Activated naive CD8-positive, alpha-beta T cell treated with anti-CD3 and anti-CD28 coated beads, Interleukin-2, amount 10 ng/mL, durations not matched to agents 7 days and 5 days (primary cell): Measurements from ENCODE around the gene KPNB1. TPM values are rescaled to one million over a fixed set of nuclear protein-coding genes. Genes with fewer than 3 reads are reported as not detected.

Source experiments
- total RNA-seq, 2 experiments: library from RNA; stranded (reverse); gene quantifications; one replicate each; pipeline ENCODE4 v1.2.3, GENCODE V29; 2021

Gene KPNB1
- total RNA-seq, 2 experiments from 2014 or later = 335 TPM

Other genes with a start within 250 kb of the KPNB1 start
- 100 to 1,000 TPM; 101 to 104 TPM for gene NPEPPS, start 118.8 kb upstream of the KPNB1 start, total RNA-seq
- 1 to 10 TPM; 8.0 to 8.9 TPM for gene TBKBP1, start 44.2 kb downstream of the KPNB1 start, total RNA-seq
- gene TBX21, start 83.3 kb downstream of the KPNB1 start, total RNA-seq = 10 to 100 TPM; 20.7 to 22.8 TPM
- gene OSBPL7, start 171.9 kb downstream of the KPNB1 start, total RNA-seq = 10 to 100 TPM; 50.8 to 50.9 TPM
- gene MRPL10, start 181.6 kb downstream of the KPNB1 start, total RNA-seq = 10 to 100 TPM; 49.7 to 50.3 TPM
- under 1 TPM; 0.42 to 0.43 TPM for gene LRRC46, start 181.8 kb downstream of the KPNB1 start, total RNA-seq
- 10 to 100 TPM; 38.0 to 39.6 TPM for gene SCRN2, start 191.4 kb downstream of the KPNB1 start, total RNA-seq
- gene SP6, start 201.2 kb downstream of the KPNB1 start, total RNA-seq = under 1 TPM; 0.09 to 0.22 TPM
- gene SP2, start 246.3 kb downstream of the KPNB1 start, total RNA-seq = 10 to 100 TPM; 28.1 to 28.2 TPM